Panc1 (cell line): Measurements from ENCODE around the gene ADO. TPM values are rescaled to one million over a fixed set of nuclear protein-coding genes. Genes with fewer than 3 reads are reported as not detected.

ENCODE experiments used
- ATAC-seq: fragments of 200-7000 bp; cut with Tn5 transposase; 2 replicates; pipeline ENCODE4 v1.9.1; 2020; ENCODE audit warnings: mild to moderate bottlenecking, moderate library complexity
- BruUV-seq: library from RNA; stranded (reverse); fragments of 400-500 nt; replicated peaks from 2 replicates; lab custom pipeline; 2021; lab: Mats Ljungman, UMichigan
- CTCF ChIA-PET: fragments of 300-600 bp; sonication (Branson Sonifier 250); formaldehyde crosslinking; loops from one replicate; lab custom pipeline; 2022; ENCODE audit warnings: antibody characterized with exemption; lab: Charles Lee
- POLR2A ChIA-PET: fragments of 300-600 bp; sonication (Branson Sonifier 250); formaldehyde crosslinking; loops from one replicate; lab custom pipeline; 2022; ENCODE audit warnings: antibody characterized with exemption; lab: Charles Lee
- DNase-seq: peaks from one replicate; pipeline ENCODE4 v3.0.0-alpha.2; 2010; ENCODE audit warnings: low read depth, low spot score
- H3K27ac ChIP-seq: 2 replicates; pipeline ENCODE4 v1.5.1; 2011; ENCODE audit warnings: mild to moderate bottlenecking, low read length, inconsistent platforms
- H3K27me3 ChIP-seq: fragments of 200-500 bp; sonication (Bioruptor generic); 2 replicates; pipeline ENCODE4 v1.6.0; 2014; ENCODE audit warnings: low read length, inconsistent platforms; ENCODE audit not compliant: control insufficient read depth, insufficient read depth
- H3K36me3 ChIP-seq: fragments of 200-500 bp; sonication (Bioruptor generic); 2 replicates; pipeline ENCODE4 v1.5.1; 2014; ENCODE audit warnings: inconsistent platforms, mild to moderate bottlenecking, low read length, moderate library complexity; ENCODE audit not compliant: control insufficient read depth, insufficient read depth
- H3K4me1 ChIP-seq: 2 replicates; pipeline ENCODE4 v1.5.1; 2011; ENCODE audit warnings: inconsistent platforms, mild to moderate bottlenecking, low read length, moderate library complexity; ENCODE audit not compliant: control insufficient read depth, insufficient read depth
- H3K4me3 ChIP-seq, 2 experiments: 2 replicates each; pipeline ENCODE4 v1.5.1; 2011 to 2012; ENCODE audit warnings: low read depth in 2 of 2, low read length in 2 of 2, mild to moderate bottlenecking in 2 of 2, inconsistent platforms in 1 of 2, moderate library complexity in 1 of 2
- H3K9me3 ChIP-seq: fragments of 200-500 bp; sonication (Bioruptor generic); 2 replicates; pipeline ENCODE4 v1.5.1; 2014; ENCODE audit warnings: low read depth, mild to moderate bottlenecking, inconsistent platforms, low read length, moderate library complexity; ENCODE audit not compliant: control insufficient read depth, insufficient read depth
- CTCF ChIP-seq: fragments of 450-650 bp; IDR thresholded peaks from 2 replicates; pipeline ENCODE4 v1.5.1; 2017; ENCODE audit warnings: mild to moderate bottlenecking
- POLR2AphosphoS5 ChIP-seq: IDR thresholded peaks from 2 replicates; pipeline ENCODE4 v1.6.1; 2012; ENCODE audit warnings: mild to moderate bottlenecking, low read depth, low read length, moderate library complexity
- REST ChIP-seq, 2 experiments: IDR thresholded peaks; 2 replicates each; pipeline ENCODE4 v1.6.1; 2011 to 2012; ENCODE audit warnings: low read depth in 2 of 2, control low read depth in 1 of 2, low read length in 1 of 2, mild to moderate bottlenecking in 1 of 2, moderate library complexity in 1 of 2; ENCODE audit not compliant: insufficient read depth in 1 of 2
- SIN3A ChIP-seq: IDR thresholded peaks from 2 replicates; pipeline ENCODE4 v1.6.1; 2012; ENCODE audit warnings: low read depth, mild to moderate bottlenecking, low read length, moderate library complexity, borderline replicate concordance; ENCODE audit not compliant: insufficient read depth
- TCF7L2 ChIP-seq: IDR thresholded peaks from 2 replicates; pipeline ENCODE4 v1.6.1; 2011; ENCODE audit warnings: mild to moderate bottlenecking, low read depth, low read length, inconsistent platforms
- in situ Hi-C: cut with HindIII; loops from 2 replicates; pipeline ENCODE4 v1.10.0; 2016; ENCODE audit warnings: low sequenced_read_pairs, low pct_unique_long_range_greater_than_20kb
- intact Hi-C: fragments of 100-400 bp; cut with micrococcal nuclease; formaldehyde crosslinking; loops from one replicate; pipeline ENCODE4 v1.10.0; 2022; ENCODE audit not compliant: unreplicated experiment
- total RNA-seq: library from RNA; stranded (reverse); gene quantifications from one replicate; pipeline ENCODE4 v1.2.1, GENCODE V29; 2021; ENCODE audit not compliant: unreplicated experiment

The ADO gene
- total RNA-seq, 1 experiment from 2014 or later, result 24.9 TPM

- no peaks in the 10 kb centered on the region for H3K9me3 ChIP-seq
- ATAC-seq (no peak), DNase-seq (no peak)
- in situ Hi-C loops (no loop called here), intact Hi-C loops (no loop called here)
- no peak overlapping the region for H3K27ac ChIP-seq
- H3K36me3 ChIP-seq, result no peaks in the 10 kb centered on the region
- no peaks in the 10 kb centered on the region for H3K4me1 ChIP-seq
- CTCF ChIA-PET, result no interaction called here
- H3K27me3 ChIP-seq, result peaks cover 13% of the 10 kb centered on the region
- no TSS peak for BruUV-seq
- no peak overlapping the region for H3K4me3 ChIP-seq
- no peak for TF ChIP-seq REST (IDR thresholded peaks at IDR 0.05; ENCODE audit: insufficient read depth in 1 of 2, low read depth in 2 of 2, low read length in 1 of 2)
- no peak for TF ChIP-seq POLR2AphosphoS5
- no peak for TF ChIP-seq SIN3A
- TF ChIP-seq CTCF, result no peak
- POLR2A ChIA-PET, result no interaction called here
Observed at GRCh38 chr10:62826273-62826672, 21.8 kb downstream of the ADO start.

GRCh38 chr10:62829622-62830021 lies 25.1 kb downstream of the ADO start:
- in situ Hi-C loops, result no loop called here
- no peak overlapping the region for H3K27ac ChIP-seq
- H3K27me3 ChIP-seq, result peaks cover 6% of the 10 kb centered on the region; the same call in 1 of the 2 replicates
- CTCF ChIA-PET, result interaction anchor here (0.6 kb wide), 1 partner anchor 15 kb away, joined by 4 read pairs; no protein-coding TSS in a partner anchor
- POLR2A ChIA-PET, result no interaction called here
- BruUV-seq, result no TSS peak
- TF ChIP-seq CTCF, result no peak
- no peaks in the 10 kb centered on the region for H3K36me3 ChIP-seq
- ATAC-seq (no peak), DNase-seq (no peak)
- H3K4me3 ChIP-seq, result no peak overlapping the region
- H3K4me1 ChIP-seq, result no peaks in the 10 kb centered on the region
- no peaks in the 10 kb centered on the region for H3K9me3 ChIP-seq
- intact Hi-C loops, result no loop called here

- Histone ChIP-seq H3K4me1 (no peaks in the 10 kb centered on the region), H3K4me3 (no peak overlapping the region), H3K9me3 (no peaks in the 10 kb centered on the region), H3K27me3 (peaks cover 8% of the 10 kb centered on the region; the same call in 1 of the 2 replicates), H3K36me3 (no peaks in the 10 kb centered on the region), H3K27ac (no peak overlapping the region)
- CTCF ChIA-PET, result no interaction called here
- intact Hi-C loops, result no loop called here
- POLR2A ChIA-PET, result no interaction called here
- ATAC-seq (no peak), DNase-seq (no peak)
- TF ChIP-seq TCF7L2, result no peak
- no TSS peak for BruUV-seq
- in situ Hi-C loops, result no loop called here
Observed at GRCh38 chr10:62830679-62831078, 26.2 kb downstream of the ADO start.
